HFFc6 (cell line): ENCODE results near the gene CAV3. TPM values are rescaled to one million over a fixed set of nuclear protein-coding genes. Genes with fewer than 3 reads are reported as not detected.

Source experiments
- DNase-seq: peaks from one replicate; pipeline ENCODE4 v3.0.0-alpha.2; 2018
- H3K27ac Mint-ChIP-seq: 2 replicates; pipeline ENCODE4 v1.8.0; 2020; ENCODE audit warnings: mild to moderate bottlenecking, mixed read lengths
- H3K27me3 Mint-ChIP-seq: 2 replicates; pipeline ENCODE4 v1.8.0; 2021; ENCODE audit warnings: mild to moderate bottlenecking, moderate library complexity, mixed read lengths; ENCODE audit not compliant: insufficient read depth
- H3K36me3 Mint-ChIP-seq: 2 replicates; pipeline ENCODE4 v1.8.0; 2021; ENCODE audit warnings: low read depth, mixed read lengths
- H3K4me1 Mint-ChIP-seq: 2 replicates; pipeline ENCODE4 v1.8.0; 2020; ENCODE audit warnings: low read depth, mixed read lengths
- H3K4me3 Mint-ChIP-seq: 2 replicates; pipeline ENCODE4 v1.8.0; 2020; ENCODE audit warnings: mild to moderate bottlenecking, moderate library complexity, mixed read lengths
- H3K9me3 Mint-ChIP-seq: 2 replicates; pipeline ENCODE4 v1.8.0; 2020; ENCODE audit warnings: mild to moderate bottlenecking, mixed read lengths
- total RNA-seq, 6 experiments: library from RNA; stranded (reverse); fragmentation: NEBNext Ultra II Directional; extraction: Animal tissue kit (Norgen Biotek cat#: 25700); gene quantifications; 2 replicates in 1 of 6; 3 replicates in 5 of 6; pipeline ENCODE4 v1.2.3, GENCODE V29; 2021
- TF ChIP-seq, protein P1 (sequence below): fragments of 200-600 bp; sonication (generic); IDR thresholded peaks from 2 replicates; pipeline ENCODE4 v1.5.0; 2021; ENCODE audit warnings: antibody characterized with exemption, mild to moderate bottlenecking

The CAV3 gene
- total RNA-seq, 6 experiments from 2014 or later, result 0.25 TPM; not detected in 5

DNA sequence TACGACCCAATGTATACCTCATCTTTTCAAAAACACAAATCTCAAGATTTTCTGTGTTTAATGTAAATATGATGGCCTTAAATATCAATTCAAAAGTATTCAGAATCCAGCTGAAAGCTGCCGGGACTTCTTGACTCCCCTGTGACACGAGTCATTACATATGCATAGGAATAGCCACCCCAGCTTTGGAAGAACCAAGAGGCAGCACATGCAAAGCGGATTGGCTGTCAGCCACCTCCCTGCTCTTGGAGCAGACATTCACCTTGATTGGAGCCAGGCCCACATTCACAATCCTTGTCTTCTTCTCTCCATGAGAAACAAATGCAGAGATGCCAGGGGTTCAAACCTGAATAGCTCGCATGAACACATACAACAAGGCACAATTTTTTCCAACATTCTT lies 10.8 kb upstream of the CAV3 start:
- no peak for DNase-seq
- TF ChIP-seq, protein P1, sequence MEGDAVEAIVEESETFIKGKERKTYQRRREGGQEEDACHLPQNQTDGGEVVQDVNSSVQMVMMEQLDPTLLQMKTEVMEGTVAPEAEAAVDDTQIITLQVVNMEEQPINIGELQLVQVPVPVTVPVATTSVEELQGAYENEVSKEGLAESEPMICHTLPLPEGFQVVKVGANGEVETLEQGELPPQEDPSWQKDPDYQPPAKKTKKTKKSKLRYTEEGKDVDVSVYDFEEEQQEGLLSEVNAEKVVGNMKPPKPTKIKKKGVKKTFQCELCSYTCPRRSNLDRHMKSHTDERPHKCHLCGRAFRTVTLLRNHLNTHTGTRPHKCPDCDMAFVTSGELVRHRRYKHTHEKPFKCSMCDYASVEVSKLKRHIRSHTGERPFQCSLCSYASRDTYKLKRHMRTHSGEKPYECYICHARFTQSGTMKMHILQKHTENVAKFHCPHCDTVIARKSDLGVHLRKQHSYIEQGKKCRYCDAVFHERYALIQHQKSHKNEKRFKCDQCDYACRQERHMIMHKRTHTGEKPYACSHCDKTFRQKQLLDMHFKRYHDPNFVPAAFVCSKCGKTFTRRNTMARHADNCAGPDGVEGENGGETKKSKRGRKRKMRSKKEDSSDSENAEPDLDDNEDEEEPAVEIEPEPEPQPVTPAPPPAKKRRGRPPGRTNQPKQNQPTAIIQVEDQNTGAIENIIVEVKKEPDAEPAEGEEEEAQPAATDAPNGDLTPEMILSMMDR, result no peak
- Mint-ChIP-seq H3K27ac (no peak overlapping the region), H3K9me3 (no peaks in the 10 kb centered on the region), H3K4me1 (peaks cover 6% of the 10 kb centered on the region), H3K27me3 (peaks cover 1% of the 10 kb centered on the region), H3K36me3 (no peaks in the 10 kb centered on the region), H3K4me3 (no peak overlapping the region)

DNA sequence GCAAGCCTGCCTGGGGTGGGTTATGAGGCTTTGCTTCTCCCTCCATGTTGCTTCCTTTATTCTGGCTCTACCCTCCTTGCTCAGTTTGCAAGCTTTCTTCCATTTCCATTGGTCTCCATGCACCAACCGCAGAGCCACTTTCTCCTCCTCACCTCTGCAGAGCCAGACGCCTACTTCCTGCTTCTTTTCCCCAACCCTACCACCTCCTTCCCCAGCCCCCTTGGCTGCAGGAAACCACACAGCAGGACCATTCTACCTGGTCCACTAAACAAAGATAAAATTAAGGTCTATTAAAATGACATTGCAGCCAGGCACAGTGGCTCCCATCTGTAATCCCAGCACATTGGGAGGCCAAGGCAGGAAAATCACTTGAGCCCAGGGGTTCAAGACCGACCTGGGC lies 10.0 kb upstream of the CAV3 start:
- Mint-ChIP-seq H3K4me1 (peaks cover 6% of the 10 kb centered on the region), H3K4me3 (no peak overlapping the region), H3K9me3 (no peaks in the 10 kb centered on the region), H3K27ac (no peak overlapping the region), H3K36me3 (no peaks in the 10 kb centered on the region), H3K27me3 (peaks cover 1% of the 10 kb centered on the region)
- TF ChIP-seq, protein P1, result no peak
- DNase-seq, result no peak

DNA sequence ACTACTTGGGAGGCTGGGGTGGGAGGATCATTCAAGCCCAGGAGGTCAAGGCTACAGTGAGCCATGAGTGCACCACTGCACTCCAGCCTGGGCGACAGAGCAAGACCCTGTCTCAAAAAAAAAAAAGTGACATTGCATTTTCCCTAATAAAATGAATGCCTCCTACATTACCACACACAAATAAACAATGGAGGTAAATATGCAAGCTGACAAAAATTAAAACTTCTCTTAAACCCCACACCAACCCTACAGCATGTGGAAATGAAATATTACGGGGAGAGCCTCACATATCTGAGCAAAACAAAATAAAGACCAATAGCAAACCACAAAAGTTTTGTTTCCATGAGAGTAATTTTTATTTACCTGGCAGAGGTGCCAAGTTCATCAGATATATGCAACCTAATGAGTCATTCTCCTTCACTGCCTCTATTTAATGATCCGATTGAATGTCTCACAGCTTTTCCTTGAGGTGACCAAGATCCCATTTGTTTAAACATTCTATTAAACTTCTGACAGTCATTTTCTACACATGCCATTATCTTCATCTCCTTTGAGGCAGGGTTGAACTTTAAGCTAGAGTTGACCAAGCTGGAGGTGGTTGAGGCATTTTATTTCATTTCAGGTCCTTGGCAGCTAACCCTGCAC lies 9.4 kb upstream of the CAV3 start:
- Mint-ChIP-seq H3K27me3 (peaks cover 1% of the 10 kb centered on the region), H3K9me3 (no peaks in the 10 kb centered on the region), H3K27ac (no peak overlapping the region), H3K4me3 (no peak overlapping the region), H3K4me1 (peaks cover 6% of the 10 kb centered on the region), H3K36me3 (no peaks in the 10 kb centered on the region)
- TF ChIP-seq, protein P1, result no peak
- no peak for DNase-seq

DNA sequence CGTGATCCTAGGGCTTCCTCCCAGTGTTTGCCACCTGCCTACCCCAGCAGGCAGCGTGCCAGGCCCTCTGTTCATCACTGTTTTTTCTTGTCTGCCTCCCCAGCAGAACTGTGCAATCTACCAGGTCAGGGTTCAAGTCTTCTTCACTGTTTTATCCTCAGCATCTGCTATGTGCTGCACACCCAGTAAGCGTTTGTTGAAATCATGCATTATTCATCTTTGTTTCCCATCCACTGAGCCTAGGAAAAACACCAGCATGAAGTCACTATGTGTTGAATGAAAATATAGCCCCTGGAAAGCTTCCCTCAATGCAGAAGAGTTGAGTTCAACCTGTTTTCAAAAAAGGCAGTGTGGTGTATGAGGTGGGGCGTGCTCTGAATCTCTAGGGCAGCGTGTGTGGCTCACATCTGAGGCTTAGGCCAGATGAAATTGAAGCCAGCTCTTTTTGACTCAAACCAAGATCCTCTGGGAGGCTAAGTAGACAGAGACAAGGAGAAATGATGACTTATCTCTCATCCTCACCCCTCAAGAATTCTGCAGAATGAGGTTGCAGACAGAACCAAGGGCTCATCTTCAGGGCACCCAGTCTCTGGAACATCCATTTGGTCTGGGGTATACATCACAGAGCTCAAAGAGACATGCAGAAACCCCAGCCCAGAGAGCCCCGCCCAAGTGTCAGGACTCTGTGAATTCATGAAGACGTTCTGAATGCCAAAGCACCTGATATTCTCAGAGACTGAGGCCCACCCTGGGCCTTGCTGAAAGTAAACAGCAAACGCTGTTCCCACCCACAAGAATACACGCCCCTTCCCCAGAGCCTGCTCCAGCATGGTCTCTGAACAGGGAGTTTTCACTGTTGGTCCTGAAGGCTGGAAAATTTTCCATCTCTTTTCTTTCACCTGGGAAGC lies 5.7 kb upstream of the CAV3 start:
- TF ChIP-seq, protein P1, result no peak
- Mint-ChIP-seq H3K27me3 (peaks cover 1% of the 10 kb centered on the region), H3K4me1 (peaks cover 29% of the 10 kb centered on the region), H3K9me3 (no peaks in the 10 kb centered on the region), H3K36me3 (no peaks in the 10 kb centered on the region), H3K4me3 (no peak overlapping the region), H3K27ac (no peak overlapping the region)
- no peak for DNase-seq

DNA sequence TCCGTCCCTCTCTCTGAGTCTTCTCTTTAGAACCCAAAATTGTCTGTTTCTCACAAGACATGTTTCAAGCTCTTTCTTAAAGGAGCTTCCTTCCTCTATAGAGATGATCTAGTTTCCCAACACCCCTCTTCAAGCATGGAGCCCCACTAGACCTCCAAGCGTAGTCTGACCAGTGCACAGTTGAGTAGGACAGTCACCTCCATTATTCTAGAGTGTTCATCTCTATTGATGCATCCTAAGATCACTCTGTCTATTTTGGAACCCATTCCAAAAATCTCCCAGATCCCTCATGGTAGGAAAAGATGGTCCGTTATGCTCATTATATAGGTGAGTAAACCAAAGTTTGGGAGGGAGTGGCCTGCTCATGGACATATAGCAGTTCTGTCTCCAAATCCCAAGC lies 4.1 kb upstream of the CAV3 start:
- H3K36me3 Mint-ChIP-seq, result no peaks in the 10 kb centered on the region
- no peak for DNase-seq
- no peak overlapping the region for H3K4me3 Mint-ChIP-seq
- H3K4me1 Mint-ChIP-seq, result peaks cover 24% of the 10 kb centered on the region
- TF ChIP-seq, protein P1, result no peak
- H3K27me3 Mint-ChIP-seq, result peaks cover 3% of the 10 kb centered on the region
- H3K27ac Mint-ChIP-seq, result no peak overlapping the region
- no peaks in the 10 kb centered on the region for H3K9me3 Mint-ChIP-seq
